Dedifferentiated amniotic fluid mesenchymal stem cell (primary cell): ENCODE measurements around the gene KCNJ18.
"Not testable (repeated sequence)": the region's sequence is repeated elsewhere in the genome, so short reads cannot be mapped to it uniquely, and the experiment has no call there.

Experiments used
- DNase-seq: peaks from one replicate; pipeline ENCODE4 v3.0.0-alpha.2; 2016; ENCODE audit errors: extremely low spot score

Gene KCNJ18

GRCh38 chr17:21691883-21692703 lies at the start of gene KCNJ18:
Gene KCNJ18, plus strand, starts transcription at chr17:21692523. Its CDS starts 10,264 bp downstream, at chr17:21702787.
- DNase-seq: not testable (repeated sequence)

GRCh38 chr17:21648125-21648524 lies 44.2 kb upstream of the KCNJ18 start:
- DNase-seq: not testable (repeated sequence)

- not testable (repeated sequence) for DNase-seq
Observed at GRCh38 chr17:21650043-21650442, 42.3 kb upstream of the KCNJ18 start.

- DNase-seq: not testable (repeated sequence)
Observed at GRCh38 chr17:21652049-21652448, 40.3 kb upstream of the KCNJ18 start.

GRCh38 chr17:21653211-21653610 lies 39.1 kb upstream of the KCNJ18 start:
- DNase-seq: not testable (repeated sequence)

- DNase-seq: not testable (repeated sequence)
Observed at GRCh38 chr17:21656518-21657309, 35.6 kb upstream of the KCNJ18 start.

GRCh38 chr17:21659635-21660034 lies 32.7 kb upstream of the KCNJ18 start:
- not testable (repeated sequence) for DNase-seq

GRCh38 chr17:21661455-21661854 lies 30.9 kb upstream of the KCNJ18 start:
- DNase-seq: not testable (repeated sequence)

- DNase-seq: not testable (repeated sequence)
Observed at GRCh38 chr17:21663166-21663565, 29.2 kb upstream of the KCNJ18 start.

- not testable (repeated sequence) for DNase-seq
Observed at GRCh38 chr17:21663614-21664474, 28.5 kb upstream of the KCNJ18 start.

- not testable (repeated sequence) for DNase-seq
Observed at GRCh38 chr17:21665171-21665570, 27.2 kb upstream of the KCNJ18 start.

GRCh38 chr17:21665935-21666493 lies 26.3 kb upstream of the KCNJ18 start:
- DNase-seq: not testable (repeated sequence)

GRCh38 chr17:21666711-21667412 lies 25.5 kb upstream of the KCNJ18 start:
- DNase-seq: not testable (repeated sequence)

- peak; percentile 12 for DNase-seq
Observed at GRCh38 chr17:21667413-21668117, 24.8 kb upstream of the KCNJ18 start.

- not testable (repeated sequence) for DNase-seq
Observed at GRCh38 chr17:21668118-21668488, 24.2 kb upstream of the KCNJ18 start.

- not testable (repeated sequence) for DNase-seq
Observed at GRCh38 chr17:21668746-21669508, 23.4 kb upstream of the KCNJ18 start.

GRCh38 chr17:21669616-21670360 lies 22.5 kb upstream of the KCNJ18 start:
- not testable (repeated sequence) for DNase-seq

GRCh38 chr17:21670361-21671155 lies 21.8 kb upstream of the KCNJ18 start:
- not testable (repeated sequence) for DNase-seq
